IPS-11a (cell line): ENCODE measurements around the gene AGBL3.

Experiments
- H3K4me3 ChIP-seq: one replicate; pipeline ENCODE4 v1.5.1; 2013; ENCODE audit warnings: low read depth, low read length, control low read depth

The AGBL3 gene

DNA sequence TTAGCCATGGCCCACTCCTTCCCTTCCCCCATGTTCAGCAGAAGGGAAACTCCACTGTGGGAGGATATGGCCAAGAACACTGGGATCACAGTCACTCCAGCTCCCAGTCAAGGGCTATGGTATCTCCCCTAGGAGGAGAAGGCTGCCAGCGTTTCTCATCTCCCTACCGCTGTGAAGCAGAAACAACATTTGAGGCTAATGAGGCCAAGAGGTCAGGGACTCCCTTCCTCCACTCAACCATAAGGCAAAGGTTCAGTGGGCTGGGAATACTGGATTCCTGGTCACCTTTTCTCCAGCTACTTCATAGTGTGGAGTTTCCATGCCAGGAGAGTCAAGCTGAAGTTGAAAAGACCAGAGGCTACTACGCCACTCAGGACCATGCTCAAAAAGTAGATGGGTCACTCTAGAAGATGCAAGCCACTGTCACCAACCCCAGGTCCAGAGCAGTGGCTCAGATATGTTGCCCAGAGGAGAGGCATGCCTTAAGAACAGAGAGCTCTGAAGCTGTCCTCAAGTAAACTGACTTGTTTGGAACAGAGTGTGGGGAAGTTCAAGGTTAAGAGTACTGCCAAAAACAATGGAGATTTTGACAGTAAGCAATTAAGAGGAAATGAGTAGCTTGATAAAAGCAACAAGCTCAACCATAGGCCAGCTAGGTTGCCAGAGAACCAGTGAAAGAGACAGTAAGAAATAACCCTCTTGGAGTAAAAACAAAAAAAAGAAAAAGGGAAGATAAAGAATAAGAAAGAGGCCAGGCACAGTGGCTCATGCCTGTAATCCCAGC, 157.8 kb downstream of the AGBL3 start:
- no peak overlapping the region for H3K4me3 ChIP-seq

DNA sequence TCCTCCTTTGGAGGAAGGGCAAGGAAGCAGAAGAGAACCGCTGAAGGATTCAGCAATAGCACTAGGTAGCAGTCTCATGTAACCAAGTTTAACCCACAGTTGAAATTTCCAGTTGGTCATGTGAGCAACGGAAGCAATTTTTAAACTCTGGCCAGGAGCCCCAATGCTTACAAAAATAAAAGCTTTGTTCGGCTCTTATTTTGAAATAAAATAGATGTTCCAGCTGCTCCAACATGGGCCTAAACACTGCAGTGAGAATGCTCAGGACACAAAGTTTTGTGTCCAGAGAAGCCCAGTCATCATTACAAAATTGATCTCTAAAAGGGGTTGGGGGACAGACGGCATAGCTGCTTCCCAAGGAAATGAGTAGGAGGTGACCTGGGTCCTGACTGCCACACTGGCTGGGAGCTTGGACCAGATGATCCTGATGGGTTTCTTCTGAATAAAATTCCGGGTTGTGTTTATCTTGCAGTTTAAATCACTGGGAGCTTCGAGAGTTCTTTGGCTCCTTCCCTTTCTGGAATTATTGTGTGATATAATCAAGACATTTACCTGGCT, 161.1 kb downstream of the AGBL3 start:
- no peak overlapping the region for H3K4me3 ChIP-seq

DNA sequence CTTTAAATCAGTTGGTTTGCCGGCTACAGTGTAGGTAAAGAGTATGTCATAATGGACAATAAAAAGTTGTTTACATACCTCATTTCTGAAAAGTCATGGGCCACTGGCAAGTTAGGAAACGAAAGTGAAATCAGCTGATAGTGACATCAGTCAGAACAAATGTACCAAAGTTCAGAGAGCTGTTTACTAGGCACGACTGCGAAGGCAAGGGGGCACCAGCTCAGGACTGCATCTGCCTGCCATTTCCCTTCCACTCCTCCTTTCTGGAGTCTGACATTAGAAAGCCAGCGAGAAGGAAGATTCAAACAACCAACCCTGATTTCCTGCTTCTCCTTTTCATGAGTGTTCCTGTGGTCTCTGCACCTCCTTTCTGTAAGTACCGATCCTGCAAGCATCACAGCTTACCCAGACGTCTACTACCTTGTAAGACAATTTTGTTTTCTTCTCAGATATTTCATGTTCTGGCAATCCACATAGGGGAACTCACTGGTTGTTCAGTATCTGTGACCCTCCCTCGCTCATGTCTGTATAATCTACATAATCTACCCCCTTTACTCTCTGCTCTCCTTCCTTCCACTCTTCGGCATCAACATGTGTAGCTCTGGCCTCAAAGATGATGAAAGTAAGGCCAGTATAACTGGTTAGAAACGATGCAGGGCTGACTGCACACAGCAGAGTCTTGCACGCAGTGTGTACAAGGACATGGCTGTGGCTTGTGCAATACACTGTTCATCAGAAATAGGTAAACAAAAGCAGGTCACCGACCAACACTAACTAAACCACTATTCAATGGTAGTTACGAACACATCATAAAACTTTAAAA, 161.8 kb downstream of the AGBL3 start, which contains the start of gene TMEM140:
TSS of gene TMEM140 (plus strand) at position 174 of the 823 bp plus-strand sequence. CDS start 16,370 bp downstream, outside the sequence.
- no peak within 1 kb of the TSS for H3K4me3 ChIP-seq

DNA sequence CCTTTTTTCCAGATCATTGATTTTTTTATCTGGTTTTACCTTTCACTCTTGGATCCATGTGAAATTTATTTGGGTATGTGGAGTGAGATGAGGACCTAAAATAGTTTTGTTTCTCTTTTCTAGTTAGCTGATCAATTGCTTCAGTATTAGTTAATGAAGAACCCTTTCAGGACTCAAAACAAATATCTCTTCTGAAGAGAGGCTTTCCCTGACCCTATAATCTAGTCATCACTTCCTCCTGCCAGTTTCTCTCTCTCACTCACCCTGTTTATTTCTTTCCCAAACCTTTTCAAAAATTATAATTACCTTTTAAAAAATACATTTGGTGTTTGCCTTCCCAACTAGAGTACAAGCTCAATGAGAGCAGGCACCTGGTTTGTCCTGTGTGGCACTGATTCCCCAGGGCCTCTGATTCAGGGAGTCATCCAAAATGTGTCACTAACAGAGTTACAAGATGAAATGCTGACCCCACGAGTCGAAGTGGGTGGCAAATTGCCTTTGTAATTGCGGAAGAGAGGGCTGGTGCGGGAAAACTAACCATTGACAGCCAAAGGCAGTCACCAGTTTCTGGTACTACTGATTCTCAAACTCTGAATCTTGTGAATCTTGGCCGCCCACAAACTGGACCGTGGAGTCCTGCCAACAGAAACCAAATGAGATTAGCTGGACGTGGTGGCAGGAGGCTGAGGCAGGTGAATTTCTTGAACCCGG, 163.9 kb downstream of the AGBL3 start:
- H3K4me3 ChIP-seq, result no peak overlapping the region

DNA sequence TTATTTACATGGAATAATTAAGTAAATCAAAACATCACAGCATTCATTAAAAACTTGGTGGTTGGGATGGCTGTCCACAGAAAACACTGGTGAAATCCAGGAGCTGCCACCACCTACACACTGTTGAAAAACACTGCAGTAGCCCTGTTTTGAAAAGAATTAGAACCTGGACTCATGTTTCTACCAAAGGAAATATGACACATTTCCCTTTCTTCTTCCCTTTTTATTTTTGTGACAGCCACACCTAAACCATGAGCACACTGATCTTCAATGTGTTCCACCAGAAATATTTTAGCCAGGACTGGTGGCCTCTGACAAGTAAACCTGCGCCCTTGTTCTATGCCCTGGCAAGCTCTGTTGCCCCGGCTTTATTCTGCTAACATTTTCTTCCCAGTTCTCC, 164.8 kb downstream of the AGBL3 start:
- no peak overlapping the region for H3K4me3 ChIP-seq

DNA sequence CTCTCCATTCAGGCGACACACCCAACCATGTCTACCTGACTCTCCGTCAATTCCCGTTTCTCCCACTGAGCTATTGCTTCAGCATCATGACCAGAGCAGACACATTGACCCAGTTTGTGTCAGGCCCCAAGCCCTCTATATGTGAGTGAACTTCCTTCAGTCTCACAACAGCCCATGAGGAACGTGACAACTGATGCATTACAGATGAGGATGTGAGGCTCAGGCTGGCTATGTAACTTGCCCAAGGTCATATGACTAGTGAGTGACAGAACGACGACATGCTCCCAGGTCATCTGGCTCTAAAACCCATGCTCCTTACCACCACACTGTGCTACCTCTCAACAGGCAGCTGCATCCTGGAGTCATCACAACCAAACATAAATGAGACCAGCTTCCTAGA, 165.2 kb downstream of the AGBL3 start:
- H3K4me3 ChIP-seq, result no peak overlapping the region

DNA sequence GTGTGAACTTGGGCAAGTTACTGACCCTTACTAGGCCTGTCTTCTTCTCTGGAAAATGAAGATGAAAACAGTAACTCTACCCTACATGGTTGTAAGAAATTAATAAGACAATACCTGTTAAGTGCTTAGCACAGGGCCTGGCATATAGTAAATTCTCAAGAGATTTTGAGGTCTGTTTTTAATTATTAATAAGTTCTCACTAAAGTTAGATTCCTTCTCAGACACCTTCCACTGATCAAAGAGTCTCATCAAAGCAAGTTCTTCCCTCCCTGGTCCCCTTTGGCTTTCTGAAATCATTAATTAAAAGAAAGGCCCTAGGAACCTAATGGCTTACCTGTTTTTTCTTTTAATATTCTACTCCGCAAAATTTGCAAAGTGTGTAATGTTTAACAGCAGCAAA, 166.1 kb downstream of the AGBL3 start:
- H3K4me3 ChIP-seq, result no peak overlapping the region

DNA sequence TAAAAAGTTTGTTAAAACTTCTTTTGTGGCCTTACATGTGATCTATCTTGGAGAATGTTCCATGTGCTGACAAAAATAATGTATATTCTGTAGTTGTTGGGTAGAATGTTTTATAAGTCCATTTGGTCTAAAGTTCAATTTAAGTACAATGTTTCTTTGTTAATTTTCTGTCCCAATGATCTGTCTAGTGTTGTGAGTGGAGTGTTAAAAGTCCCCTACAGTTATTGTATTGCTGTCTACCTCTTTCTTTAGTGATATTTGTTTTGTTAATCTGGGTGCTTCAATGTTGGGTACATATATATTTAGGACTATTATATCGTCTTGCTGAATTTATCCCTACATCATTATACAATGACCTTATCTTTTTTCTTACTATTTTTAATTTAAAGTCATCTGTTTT, 168.4 kb downstream of the AGBL3 start:
- no peak overlapping the region for H3K4me3 ChIP-seq

DNA sequence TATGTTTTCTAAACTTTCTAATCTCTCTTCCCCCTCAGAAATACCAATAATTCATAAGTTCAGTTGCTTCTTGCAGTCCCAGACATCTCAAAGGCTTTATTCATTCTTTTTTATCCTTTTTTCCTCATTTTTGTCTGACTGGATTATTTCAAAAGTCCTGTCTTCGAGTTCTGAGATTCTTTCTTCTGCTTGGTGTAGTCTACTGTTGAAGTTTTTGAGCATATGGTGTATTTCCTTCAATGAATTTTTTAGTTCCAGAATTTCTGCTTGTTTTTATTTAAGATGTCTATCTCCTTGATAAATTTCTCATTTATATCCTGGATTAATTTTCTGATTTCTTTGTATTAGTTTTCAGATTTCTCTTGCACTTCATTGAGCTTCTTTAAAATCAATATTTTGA, 170.0 kb downstream of the AGBL3 start:
- no peak overlapping the region for H3K4me3 ChIP-seq

DNA sequence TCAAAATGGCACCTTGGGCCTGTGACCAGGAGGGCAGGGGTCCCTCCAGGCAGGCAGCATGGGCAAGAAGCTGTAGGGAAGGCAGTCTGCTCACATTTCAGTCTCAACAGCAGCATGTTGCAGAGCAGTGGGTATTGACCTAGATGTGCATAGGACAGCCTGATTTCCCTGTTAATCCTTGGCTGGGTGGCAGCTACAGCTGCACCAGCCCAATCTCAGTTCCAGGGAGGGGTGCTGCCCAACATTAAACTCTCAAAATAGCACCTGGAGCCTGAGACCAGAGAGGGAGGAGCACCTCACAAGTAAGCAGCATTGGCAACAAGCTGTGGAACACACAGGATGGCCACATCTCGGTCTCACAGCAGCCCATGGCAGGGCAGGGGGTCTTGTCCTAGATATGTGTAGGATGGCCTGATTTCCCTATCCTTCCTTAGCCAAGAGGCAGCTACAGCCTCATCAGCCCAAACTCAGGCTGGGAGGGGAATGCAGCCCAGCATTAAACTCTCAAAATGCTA, 171.9 kb downstream of the AGBL3 start:
- H3K4me3 ChIP-seq, result no peak overlapping the region

DNA sequence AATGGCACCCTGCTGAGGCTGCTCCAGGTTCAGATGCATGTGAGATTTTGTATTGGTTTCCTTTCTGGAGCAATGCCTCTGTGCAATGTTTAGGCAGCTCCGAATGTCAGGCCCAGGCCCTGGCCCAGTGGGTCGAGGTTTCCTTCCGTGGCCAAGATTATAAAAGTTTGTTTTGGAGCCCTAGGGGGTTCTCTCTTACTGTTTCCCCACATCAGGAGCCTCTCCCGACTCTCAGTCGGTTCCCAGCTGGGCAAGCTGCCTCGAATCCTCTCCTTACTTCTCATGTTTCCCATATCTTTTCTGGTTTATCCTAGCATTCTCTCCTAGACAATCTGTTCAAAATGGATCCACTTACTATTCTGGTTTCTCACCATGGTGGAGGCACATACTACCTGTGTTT, 172.6 kb downstream of the AGBL3 start:
- H3K4me3 ChIP-seq, result no peak overlapping the region

DNA sequence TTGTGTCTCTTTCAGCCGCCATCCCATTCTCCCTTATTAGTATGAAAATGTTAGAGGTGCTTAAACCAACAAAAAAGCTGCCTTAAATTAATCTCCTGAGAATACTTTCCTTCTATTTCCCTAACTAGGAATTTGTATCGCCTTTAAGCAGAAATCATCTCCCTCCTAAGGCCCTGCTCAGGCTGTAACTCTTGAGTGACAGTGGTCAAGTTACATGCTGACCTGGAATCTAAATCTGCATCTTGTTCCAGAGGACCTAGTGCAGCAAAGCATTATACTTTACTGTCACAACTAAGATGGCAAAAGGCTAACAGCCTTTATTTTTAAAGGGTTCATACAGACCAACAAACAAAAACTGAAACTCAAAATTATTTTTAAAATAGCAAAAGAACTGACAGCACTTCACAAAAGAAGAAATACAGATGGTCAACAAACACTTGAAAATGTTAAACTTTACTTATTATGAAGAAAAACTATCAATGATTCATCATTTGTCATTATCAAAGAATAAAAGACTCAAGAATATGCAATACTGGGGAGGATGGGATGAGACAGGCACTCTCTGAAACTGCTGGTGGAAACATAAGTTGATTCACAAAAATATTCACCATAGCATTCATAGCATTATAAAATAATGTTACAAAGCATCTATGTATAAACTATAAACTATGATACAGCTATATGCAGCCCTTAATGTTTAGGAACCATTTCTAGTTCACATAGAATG, 173.2 kb downstream of the AGBL3 start:
- H3K4me3 ChIP-seq, result no peak overlapping the region

DNA sequence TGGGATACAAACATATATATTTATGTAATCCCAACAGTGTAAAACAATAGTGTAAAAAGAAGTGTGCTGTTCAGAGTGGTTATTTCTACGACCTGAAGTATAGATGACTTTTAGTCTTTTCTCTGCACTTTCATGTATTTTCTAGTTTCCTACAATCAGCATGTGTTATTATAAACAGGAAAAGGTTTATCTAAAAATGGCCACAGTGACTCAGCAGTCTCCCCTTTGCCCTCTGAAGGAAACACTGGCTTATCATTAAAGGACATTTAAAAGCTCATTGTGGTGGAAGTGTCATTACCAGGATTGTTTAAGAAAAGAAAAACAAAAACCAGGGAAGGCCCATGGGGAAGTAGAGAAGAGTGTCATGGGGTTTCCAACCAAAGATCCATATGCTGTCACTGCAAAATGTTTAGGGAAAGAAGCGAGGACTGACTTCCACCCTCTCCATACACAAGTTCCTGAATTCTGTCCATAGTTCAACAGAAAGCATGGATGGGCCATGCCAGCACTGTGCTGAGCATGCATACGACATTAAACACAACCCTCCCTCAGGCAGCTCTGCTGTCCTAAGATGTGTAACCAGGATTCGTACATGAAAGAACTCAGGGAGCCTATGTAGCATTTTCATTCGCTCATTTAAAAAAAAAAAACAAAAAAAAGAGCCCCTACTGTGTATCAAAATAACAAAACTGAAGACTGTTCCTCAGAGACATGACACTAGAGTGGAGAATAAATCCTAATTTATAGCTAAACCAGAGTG, 174.0 kb downstream of the AGBL3 start:
- no peak overlapping the region for H3K4me3 ChIP-seq

DNA sequence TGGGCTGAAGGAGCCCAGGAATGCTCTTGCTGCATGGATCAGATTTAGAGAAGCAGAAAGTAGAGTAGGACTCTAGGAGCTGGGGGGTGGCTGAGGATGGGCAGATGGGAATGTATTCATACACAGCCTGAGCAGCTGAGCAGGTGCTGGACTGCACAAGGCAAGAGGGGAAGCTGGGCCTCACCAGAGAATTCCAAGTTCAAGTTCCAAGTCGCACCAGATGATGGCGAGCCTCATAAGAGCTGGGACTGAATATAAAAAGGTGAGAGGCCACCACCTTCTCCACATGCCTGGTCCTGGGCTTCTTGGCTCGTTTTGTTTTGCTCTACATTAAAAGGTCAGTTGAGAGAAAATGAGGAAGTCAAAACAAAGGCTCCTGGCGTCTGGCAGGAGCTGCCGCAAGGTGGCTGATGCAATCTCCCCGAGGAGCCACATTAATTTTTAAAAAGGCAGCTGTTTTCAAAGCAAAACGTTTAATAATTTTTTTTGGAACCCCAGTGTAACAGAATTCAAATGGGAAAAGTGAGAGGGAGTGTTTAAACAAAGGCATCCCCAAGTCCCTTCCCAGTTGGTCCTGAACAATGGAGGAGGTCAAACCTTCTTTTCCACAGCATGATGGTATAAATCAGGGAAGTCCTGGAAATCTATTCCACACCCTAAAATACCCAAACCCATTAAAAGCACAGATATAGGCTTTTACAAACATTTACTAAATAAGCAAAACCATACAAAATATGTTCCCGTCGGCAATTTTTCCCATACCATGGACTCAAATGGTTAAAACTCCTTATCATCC, 174.7 kb downstream of the AGBL3 start:
- no peak overlapping the region for H3K4me3 ChIP-seq

DNA sequence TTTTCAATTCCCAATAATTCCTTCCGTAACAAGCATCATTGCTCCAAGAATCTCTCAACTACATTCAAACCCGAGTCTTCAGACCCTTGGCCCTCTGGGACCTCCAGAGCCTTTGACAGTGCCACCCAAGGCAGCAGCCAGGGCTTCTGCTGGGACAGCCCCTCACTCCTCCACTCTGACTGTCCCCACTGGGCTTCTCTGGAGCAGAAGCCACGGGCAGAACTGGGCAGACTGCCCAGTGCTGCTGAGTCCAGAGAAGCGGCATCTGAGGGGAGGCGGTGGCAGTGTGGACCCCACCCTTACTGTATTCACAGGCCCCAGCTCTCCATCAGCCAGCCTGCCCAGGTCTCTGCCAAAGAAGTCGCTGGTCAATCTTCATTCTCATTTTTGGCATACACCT, 175.4 kb downstream of the AGBL3 start:
- H3K4me3 ChIP-seq, result no peak overlapping the region

DNA sequence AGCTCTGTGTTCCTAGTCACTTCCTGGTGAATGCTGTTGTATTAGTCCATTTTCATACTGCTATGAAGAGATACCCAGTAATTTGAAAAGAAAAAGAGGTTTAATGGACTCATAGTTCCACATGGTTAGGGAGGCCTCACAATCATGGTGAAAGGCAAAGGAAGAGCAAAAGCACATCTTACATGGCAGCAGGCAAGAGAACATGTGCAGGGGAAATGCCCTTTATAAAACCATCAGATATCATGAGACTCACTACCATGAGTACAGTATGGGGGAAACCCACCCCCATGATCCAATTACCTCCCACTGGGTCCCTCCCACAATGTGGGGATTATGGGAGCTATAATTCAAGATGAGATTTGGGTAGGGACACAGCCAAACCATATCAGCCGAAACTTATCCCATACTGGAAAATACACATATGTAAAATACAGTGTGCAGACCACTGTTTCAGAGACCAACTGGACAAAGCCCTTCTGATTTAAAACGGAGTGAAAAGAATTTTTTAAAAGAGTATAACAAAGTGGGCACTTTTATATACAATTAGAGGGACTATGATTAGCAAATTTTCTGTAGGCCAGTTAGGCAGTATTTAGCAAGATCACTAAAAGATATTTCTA, 176.2 kb downstream of the AGBL3 start:
- H3K4me3 ChIP-seq, result no peak overlapping the region

DNA sequence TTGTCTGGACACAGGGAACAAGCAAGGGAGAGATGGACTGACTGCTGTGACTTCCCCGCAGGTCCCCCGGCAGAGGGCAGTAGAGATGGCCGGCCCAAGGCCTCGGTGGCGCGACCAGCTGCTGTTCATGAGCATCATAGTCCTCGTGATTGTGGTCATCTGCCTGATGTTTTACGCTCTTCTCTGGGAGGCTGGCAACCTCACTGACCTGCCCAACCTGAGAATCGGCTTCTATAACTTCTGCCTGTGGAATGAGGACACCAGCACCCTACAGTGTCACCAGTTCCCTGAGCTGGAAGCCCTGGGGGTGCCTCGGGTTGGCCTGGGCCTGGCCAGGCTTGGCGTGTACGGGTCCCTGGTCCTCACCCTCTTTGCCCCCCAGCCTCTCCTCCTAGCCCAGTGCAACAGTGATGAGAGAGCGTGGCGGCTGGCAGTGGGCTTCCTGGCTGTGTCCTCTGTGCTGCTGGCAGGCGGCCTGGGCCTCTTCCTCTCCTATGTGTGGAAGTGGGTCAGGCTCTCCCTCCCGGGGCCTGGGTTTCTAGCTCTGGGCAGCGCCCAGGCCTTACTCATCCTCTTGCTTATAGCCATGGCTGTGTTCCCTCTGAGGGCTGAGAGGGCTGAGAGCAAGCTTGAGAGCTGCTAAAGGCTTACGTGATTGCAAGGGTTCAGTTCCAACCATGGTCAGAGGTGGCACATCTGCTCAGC, 178.2 kb downstream of the AGBL3 start:
- H3K4me3 ChIP-seq, result no peak overlapping the region

DNA sequence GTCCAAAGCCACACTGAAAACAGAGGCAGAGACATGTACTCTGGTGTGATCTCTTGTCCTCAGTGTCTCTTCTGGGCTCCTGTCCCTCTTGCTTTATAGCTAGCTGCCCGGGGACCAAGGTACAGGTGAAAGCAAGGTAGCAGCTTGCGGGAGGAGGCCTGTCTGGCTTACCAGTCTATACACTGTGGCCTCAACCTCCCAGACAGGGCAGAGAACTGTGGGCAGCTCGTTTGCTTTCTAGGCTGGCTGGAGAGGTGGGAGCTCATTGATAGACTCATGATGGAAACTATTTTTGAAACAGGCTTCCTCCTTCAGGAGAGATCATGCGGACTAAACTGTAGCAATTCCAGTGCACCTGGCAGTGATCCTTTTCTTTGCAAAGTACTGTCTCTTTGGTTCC, 179.6 kb downstream of the AGBL3 start:
- H3K4me3 ChIP-seq, result no peak overlapping the region
